Measurements from ENCODE around the gene MAL.

Gene MAL

DNA sequence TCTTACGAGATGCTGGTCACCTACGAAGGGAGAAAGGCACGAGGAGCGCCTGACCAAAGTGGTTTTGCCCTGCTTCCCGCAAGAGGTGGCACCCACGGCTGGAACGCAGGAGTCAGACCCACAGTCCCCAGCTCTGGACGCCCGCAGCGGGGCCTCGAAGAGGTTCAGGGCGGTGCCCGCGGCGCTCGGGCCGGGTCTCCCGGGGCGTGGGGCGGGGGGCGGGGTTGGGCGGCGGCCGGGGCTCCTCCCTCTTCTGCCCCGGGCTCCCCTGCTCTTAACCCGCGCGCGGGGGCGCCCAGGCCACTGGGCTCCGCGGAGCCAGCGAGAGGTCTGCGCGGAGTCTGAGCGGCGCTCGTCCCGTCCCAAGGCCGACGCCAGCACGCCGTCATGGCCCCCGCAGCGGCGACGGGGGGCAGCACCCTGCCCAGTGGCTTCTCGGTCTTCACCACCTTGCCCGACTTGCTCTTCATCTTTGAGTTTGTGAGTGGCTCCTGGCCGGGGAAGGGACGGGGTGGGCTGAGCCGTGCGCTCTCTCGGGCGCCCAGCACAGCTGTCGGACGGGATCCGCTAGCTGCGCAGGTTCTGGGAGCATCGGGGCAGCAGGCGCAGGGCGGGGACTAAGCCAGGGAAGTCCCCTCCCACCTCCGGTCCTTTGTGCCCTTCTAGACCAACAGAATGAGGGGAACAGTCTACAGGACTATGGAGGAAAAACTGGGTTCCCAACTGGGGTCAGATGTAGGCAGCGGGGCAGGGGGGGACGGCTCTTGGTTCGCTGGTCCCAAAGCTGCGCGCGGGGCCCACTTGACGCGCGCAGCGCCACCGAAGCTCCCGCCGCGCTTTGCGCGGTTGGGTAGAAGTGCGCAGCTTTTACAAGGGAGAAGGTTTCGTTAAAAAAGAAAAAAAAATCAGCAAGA is at the start of gene MAL:
Gene MAL, plus strand, starts transcription at position 303 of the 914 bp plus-strand sequence. Its CDS starts 85 bp downstream, at position 388.
- no peak for DNase-seq

DNA sequence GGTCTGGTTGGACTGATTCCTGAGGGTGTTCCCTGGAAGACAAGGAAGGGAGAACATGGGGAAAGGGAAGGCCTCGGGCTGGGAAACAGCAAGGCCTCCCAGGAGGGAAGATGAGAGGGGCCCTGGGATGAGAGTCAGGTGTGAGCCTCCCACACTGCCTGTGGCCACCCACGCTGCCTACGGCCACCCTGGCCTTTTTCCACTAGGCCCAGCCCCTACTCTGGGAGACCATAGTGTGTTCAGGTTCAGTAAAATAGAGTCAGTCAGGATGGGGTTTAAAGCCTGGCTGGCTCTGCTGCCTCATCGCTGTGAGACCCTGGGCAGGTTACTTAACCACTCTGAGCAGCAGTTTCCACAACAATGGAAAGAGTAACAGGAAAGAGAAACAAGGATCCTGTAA is 47.7 kb upstream of the MAL start:
- DNase-seq = no peak

DNA sequence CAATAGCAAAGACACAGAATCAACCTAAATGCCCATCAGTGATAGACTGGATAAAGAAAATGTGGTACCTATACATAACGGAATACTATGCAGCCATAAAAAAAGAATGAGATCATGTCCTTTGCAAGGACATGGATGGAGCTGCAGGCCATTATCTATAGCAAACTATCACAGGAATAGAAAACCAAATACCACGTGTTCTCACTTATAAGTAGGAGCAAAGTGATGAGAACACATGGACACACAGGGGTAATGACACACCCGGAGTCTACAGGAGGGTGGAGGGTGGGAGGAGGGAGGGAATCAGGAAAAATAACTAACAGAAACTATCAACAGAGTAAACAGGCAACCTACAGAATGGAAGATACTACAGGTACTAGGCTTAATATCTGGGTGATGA is 46.6 kb upstream of the MAL start:
- no peak for DNase-seq

DNA sequence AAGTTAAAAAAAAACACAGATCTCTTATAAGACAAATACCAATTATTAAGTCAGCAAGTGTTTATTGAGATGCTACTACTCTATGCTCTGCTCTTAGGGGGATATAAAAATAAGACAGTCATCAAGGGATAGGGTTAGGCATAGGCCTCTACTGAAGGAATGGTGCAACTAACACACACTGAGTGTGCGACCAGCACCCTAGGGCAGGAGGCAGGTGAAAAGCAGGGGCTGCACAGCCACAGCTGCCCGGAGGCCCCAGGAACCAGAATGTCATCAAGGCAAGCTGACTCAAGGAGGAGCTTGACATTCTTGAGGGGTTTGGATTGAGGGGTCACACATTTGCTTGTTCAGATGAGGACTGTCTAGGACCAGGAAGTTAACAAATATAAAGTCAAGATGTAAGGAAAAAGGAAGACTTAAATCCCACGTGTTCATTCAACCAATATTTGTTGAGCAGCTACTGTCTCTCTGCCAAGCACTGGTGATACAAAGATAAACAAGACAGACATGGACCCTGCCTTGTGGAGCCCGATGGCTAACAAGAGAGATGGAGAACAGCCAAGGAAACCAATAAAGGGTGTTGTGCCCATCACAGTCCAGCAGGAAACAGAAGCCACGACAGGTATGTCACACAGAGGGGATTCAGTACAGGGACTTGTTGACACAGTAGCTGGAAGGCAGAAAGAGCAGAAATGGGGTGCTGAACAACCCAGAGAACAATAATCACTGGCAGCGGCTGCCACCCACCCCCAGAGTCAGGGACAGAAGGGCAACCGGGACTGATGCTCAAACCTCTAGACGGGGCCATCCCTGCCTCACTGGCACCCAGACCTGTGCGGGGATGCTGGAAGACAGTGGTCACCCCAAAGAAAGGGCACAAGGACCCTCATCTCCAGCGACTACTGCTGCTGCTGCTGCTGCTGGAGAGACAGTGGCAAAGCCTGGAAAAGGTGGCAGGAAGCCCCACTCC is 45.8 kb upstream of the MAL start:
- no peak for DNase-seq

DNA sequence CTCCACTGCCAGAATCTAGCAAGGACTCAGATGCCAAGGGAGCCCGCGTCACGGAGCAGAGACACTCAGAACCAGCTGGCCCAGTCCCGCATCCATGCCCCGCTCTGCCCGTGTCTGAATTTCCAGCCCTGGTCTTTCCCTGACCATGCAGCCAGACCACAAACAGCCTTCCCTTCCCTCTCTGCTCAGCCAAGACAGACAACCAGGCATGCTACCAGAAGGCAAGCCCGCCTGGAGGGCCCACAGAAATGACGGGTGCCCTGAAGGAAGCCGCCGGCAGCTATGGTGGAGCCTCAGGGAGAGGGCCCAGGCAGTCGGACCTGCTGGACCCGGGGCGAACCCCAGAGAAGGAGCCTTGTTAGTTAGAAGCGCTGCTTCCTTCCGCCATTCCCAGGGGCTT is 45.1 kb upstream of the MAL start:
- no peak for DNase-seq

DNA sequence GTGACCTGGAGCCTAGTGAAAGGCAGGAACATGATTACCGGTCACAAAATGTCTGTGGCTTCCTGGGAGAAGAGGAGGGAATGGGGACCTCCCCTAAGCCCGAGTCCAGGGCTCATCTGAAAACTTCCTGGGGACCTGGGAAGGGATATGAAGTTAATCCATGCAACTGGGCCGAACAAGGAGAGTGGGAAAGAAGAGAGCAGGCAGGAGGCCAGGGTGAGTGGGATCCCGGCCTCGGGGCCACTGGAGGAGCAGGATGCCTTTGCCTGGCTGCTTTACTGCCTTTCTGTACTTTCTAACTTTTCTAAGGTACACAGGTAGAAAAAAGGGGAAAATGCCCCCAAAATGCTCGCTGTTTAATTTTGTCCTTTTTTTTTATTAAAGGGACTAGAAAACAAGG is 43.4 kb upstream of the MAL start:
- DNase-seq = no peak

DNA sequence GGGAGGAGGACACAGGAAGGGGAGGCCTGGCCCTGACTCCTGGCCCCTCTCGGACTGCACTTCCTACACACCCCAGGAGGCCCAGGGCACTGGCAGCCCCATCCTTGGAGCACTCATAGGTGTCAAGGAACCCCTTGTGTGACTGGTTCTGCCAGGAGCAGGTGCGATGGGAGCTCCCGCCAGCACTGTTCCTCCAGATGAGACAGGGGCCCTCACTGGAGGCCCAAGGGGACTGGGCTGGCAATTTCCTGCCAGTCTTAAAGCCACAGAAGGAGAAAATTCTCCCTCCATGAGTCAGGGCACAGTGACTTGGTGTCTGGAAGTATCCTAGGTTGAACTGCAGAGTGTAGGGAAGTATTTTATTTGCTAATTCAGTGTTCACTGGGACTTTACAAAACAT is 42.8 kb upstream of the MAL start:
- DNase-seq = no peak

DNA sequence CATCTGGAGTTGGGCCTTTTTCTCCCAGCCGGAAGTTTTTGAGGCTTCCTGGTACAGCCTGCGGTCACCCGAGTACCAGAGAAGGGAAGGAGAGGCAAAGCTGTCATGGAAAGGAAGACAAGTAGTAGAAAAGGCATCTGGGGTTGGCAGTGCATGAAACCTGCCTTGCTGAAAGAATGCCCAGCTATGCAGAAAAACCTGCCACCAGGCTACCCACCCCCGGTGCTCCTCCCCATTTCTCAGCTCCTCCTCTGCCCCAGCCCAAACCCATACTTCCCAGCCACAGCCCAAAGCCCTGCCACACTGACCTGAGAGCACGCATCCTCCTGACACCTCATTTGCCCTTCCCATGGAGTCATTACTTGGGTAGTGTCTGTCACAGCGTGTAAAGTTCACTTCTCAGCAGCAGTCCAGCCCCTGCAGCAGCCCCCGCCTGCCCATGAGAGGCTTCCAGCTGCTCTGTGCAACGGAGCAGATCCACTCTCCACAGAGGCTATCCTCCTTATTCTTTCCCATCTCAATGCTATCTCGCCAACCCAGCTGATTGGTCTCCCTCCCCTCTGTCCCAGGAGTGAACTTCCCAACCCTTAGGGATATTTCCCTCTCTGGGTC is 40.4 kb upstream of the MAL start:
- DNase-seq = no peak

DNA sequence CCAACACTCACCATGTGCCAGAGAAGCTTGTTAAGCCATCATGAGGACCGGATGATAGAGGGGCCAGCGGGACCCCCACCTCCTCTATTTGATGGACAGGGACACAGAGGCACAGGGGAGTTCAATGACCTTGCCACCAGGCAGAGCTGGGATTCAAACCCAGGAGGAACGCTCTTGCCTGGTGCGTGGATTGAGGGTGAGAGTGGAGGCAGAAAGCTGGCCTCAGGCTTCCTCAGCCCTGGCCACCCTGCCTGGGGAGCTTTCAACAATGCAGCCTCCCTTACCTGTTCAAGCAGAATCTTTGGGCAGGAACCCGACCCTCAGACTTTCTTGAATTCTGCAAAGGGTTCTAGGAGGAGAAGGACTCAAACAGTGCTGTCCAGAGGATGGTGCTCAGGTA is 39.9 kb upstream of the MAL start:
- DNase-seq = no peak

DNA sequence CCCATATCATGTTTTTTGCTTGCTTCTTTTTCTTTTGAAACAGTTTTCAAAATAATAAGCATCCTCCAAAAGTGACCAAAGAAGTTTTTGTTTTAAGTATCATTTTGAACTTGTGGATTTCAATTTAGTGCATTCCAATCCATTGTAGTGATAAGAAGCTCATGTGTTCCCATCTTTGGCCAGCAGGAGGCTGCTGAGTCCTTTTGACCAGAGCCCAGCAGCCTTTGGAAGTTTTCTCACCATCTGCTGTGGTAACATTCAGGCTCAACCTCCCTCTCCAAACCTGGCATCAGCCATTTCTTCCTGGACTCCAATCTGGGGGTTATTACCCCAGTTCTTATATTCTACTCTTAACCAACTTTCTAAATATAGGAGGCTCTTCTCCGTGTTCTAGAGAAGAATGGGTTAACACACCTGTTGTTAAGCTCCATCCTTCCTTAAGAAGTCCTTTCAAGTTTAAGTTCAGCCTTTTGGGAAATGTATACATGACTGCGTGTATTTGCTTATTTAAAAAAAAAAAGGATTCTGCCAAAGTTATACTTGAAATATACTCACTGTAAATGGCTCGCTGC is 39.0 kb upstream of the MAL start:
- DNase-seq = peak; percentile 3

DNA sequence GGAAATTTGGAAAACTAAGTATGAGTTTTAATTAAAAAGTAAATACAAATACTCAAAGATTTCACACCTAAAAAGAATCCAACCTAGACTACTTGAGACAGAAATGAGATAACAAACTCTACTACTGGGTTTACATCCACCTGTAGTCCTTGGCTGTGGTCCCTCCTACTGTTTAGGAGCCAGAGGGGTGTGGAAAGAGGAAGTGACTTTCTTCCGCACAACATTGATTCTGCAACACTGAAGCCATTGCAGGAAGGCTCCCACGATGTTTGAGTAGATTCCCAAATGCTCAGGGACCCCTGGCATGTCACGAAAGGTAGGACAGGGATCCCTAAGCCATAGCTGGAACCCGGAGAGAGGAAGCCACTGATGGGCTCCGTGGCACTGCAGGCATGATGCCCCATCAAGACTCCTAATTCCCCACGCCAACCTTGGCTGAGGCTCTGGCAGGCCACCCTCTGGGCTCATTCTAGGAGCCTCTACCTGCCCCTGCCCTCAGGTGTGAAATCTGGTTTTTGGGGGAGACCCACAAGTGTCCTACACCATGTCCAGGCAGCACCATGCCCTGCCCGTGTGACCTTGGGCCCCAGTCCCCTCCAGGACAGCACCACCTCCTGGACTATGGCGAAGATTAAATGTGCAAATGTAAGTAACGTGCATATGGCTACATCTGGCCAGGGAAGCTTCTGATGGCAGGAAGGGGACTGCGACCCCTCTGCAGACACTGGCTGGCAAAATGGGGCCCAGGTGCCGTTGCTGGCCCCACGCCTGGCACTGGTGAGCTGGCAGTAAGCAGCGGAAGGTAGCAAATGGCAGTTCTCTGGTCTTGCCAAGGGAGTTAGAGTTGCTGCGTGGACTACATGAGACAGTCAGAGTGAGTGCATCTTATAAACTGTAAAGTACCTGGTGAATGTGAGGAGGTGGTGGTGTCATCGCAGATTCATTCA is 38.2 kb upstream of the MAL start:
- no peak for DNase-seq

DNA sequence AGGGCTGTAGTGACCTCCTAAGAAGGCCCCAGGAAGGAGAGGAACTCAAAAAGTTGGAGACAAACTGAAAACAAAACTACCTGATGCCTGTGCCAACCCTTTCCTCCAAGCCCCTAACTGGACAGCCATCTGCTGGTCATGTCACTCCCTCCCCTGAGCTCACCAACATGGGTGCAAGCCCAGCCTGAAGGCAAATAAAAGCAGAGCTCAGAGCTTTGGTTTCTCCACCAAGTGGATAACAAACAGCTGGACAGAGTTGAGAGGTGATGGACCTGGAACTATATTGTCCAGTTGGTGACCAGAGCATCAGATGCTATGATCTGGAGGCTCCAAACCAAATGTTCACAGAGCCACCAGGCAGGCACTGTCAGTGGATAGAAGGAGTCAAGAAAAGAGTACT is 34.6 kb upstream of the MAL start:
- no peak for DNase-seq

DNA sequence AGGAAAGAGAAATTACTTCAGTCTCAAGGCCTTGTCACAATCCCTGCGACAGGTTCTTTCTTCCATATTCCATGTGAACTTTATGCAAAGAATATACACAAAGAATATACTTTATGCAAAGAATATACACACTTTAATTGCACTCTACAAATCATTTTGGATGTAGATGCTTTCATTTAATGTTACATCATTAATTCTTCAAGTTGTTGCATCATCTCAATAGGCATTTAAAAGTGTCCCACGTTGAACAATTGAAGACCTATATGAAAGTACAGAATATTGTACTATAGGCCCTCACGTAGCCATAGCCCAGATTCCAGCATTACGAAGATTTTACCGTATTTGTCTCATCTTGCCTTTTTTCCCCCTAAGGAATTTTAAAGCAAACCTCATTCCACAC is 33.1 kb upstream of the MAL start:
- no peak for DNase-seq

DNA sequence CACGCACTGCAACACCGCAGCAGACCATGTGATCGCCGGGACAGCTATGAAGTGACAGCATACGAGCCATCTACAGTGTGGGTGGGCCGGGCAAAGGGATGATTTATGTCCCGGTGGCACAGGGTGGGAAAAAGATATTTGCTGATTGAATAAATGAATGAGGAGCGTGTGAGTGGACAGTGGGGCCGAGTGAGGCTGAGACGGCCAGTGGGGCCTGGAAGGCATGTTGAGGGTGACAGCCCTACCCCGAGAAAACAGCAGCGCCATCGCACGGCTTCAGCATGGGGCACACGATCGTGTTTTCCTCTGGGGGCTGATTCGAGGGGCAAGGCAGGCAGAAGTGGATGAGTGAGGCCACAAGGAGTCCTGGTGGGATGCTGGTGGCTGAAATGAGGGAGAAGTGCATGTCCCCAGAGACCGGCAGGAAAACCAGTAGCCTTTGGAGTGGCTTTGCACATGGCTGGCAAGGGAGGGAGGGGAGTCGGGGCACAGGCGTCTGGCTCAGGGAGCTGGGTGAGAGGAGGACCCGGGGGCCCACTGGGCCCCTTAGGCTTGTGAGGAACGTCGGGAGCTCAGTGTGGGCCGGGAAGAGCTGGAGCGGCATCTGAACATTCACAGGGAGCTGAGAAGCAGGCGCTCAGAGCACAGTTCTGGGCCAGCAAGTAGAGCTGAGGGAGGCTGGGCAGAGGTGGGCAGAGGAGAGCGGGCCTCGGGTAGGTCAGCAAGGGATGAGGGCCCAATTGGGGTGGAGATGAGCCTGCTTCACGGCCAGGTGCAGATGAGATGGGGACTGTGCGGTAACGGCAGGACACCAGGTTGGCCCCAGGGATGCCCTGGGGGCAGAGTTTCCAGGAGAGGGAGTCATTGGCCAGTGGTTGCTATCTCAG is 32.1 kb upstream of the MAL start:
- no peak for DNase-seq

DNA sequence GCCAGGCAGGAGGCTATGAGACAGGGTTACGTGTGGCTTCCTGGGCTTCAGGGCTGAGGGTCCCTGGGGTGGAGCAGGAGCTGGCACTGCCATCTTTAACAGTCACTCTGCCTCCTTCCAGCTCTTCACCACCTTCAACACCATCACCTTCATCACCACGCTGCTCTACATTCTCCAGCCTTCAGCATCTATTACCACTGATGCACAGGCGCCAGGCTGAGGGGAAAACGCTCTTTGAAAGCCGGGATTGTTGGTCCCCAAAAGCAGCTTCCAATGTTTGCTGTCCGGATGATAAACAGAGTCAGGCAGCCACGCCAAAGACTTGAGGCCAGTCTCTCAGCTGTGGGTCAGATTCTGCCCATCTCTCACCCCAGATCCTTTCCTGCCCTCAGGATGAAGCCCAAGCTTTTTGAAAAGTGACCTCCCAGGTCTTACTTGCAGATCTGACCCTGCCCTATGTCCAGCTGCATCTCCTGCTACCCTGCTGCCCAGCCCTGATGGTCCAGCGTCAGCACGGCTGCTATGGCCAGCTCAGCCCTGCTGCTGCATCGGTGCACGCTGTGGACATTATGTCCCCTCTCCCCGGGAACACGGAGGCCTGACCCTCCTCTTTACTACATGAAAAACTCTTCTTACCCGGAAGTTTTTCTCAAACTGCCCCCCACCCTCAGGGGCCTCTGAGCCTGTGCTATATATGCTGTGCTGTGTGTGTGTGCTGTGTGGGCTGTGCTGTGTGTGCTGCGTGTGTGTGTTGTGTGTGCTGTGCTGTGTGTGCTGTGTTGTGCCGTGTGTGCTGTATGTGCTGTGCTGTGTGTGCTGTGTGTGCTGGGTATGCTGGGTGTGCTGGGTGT is 31.2 kb upstream of the MAL start:
- no peak for DNase-seq

DNA sequence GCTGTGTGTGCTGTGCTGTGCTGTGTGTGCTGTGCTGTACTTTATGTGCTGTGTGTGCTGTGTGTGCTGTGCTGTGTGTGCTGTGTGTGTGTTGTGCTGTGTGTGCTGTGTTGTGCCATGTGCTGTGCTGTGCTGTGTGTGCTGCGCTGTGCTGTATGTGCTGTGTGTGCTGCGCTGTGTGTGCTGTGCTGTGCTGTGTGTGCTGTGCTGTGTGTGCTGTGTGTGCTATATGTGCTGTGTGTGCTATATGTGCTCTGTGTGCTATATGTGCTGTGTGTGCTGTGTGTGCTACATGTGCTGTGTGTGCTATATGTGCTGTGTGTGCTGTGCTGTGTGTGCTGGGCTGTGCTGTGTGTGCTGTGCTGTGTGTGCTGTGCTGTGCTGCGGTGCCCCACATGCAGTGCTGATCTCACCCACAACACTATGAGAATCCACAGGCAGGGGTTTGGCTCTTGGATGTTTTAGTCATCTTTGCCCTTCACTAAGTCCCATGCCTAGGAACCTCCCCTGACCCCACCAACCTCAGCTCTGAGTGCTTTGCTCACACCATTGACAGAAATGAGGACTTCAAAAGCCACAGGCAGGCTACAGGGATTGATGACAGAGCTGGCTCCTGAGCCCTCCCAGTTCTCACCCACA is 30.5 kb upstream of the MAL start:
- DNase-seq = no peak

DNA sequence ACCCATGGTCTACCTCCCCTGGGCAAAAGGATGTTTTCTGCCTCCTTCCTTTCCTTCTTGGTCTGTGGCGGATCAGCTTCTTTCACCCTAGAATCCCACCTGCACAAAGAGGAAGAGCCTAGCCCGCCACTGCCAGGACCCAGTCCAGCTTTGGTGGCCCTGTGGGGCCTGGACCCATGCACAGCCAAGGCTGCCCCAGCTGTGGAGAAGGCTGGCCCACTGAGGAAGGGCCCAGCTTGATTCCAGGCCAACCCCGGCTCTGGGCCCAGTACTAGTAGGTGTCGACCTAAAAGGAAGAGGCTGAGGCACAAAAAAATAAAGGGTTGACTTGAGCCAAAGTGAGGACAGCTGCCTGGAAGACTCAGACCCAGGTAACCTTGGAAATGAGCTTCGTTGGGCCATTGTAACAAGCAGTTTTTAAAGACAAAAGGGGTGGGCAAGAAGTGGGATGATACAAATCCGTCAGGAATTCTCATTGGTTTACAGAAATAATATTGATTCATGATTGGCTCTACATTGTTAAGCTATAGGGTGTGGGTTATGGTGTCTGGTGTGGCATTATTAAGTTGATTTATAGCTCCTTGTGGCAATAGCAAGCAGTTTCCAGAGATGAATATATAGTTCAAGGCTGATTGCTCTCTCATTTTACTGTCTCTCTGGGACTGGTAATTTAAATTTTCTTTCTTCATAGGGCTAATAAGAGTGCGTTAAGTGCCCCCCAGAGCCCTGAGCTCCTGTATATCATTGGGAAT is 29.8 kb upstream of the MAL start:
- no peak for DNase-seq

DNA sequence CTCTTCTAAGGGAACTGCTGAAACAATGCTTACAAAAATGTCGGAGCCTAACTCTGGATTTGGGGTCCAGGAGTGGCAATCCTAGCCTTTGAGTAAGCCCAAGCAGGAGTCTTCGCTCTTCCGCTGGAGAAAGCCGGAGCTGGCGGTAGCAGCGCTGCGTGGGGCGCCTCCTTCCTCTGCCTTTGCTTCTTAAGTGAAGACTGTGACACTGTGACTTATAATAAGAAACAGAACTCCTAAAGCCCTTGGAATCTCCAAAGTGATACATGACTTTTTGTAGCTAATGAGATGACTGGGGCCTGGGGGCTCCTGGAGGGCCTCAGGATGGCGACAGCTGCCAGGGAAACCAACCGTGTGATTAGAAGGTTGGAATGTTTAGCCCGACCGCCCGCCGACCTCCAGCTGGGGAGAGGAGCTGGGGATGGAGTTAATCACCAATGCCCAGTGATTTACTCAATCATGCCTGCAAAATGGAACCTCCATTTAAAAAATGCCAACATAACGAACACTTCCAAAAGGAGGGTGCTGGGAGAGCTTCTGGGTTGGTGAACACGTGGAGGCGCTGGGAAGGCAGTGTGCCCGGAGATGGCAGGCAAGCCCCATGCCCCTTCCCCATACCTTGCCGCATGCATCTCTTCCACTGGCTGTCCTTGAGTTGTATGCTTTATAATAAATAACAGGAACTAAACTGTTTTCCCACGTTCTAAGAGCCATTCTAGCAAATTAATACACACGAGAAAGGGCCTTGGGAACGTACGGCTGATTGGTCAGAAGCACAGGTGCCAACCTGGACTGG is 29.0 kb upstream of the MAL start:
- DNase-seq = no peak
